ENCODE measurements around the gene TUBB2B.
A peak's percentile ranks its signal among the peaks of the same experiment; 100 is the strongest.

TUBB2B gene

DNA sequence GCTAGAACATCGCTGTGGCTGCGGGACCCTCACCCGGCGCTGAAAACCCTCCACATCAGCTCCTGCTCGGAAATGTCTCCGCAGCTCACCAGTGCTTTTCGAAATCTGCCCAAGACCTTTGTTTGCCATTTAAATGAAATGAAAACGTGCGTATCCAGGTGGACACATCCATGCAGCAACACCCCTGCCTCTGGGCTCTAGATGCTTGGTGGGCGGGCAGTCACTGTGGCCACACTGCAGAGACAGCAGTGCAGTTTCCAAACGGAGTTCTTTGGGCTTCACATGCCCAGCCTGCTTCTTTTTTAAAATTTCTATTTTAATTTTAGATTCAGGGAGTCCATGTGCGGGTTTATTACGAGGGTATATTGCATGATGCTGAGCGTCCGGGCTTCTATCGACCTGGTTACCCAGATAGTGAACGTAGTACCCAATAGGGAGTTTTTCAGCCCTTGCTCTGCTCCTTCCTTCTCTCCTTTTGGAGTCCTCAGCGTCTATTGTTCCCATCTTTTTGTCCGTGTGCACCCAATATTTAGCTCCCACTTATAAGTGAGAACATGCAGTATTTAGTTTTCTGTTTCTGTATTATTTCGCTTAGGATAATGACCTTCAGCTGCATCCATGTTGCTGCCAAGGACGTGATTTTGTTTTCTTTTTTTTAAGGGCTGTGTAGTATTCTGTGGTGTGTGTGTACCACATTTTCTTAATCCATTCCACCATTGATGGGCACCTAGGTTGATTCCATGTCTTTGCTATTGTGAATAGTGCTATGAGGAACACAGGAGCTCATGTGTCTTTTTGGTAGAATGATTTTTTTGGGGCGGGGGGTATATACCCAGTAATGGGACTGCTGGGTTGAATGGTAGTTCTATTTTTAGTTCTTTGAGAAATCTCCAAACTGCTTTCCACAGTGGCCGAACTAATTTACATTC lies 4.8 kb upstream of the TUBB2B start:
- DNase-seq, result no peak

DNA sequence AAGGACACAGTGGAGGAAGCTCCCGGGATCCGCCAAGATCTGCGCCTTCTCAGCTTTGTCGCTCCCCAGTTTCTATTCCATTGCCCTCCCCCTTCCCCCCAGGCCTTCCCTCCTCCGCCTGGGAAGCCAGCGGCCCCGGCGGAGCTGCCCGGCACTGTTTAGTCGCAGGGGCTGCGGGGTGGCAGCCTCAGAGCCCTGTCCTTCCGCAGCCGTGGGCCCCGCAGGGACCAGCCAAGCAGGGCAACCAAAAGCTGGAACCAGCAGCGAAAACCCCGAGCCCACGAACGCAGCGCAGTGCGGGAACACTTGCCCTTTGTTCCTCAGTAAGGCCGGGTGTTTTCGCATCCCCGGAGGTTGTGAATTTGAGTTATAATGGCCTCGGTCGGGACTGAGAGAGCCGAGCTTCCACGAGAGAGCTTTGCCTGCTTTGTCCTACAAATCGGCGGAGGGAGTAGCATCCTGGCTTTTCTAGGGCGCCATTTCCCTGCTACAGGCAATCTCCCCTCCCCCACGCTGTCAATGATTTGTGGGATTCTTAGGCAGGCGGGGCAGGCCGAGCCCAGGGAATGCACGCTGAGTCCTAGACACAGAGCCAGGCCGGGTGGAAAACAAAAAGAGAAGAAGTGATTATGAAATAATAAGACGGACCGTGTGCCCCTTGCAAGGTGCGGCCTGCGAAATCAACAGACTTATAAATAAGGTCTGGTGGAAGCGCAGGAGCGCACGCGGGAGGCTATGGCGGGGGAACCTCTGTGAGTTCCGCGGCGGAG lies 4.0 kb upstream of the TUBB2B start:
- DNase-seq, result peak; percentile 19

DNA sequence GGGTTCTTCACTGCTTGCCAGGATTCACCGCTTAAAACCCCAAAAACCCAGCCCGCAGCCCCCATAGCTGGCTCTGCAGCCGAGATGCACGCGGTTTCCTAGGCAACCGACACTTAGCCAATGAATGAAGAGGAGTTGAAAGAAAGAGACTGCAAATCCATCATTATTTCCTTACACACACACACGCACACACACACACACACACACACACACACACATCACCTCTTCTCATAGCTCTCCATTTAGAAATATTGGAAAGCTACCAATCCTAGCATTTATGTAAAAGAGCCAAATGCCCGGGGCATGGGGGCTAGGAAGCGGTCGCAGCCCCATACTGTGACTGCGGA lies 3.4 kb upstream of the TUBB2B start:
- DNase-seq, result peak; percentile 27

DNA sequence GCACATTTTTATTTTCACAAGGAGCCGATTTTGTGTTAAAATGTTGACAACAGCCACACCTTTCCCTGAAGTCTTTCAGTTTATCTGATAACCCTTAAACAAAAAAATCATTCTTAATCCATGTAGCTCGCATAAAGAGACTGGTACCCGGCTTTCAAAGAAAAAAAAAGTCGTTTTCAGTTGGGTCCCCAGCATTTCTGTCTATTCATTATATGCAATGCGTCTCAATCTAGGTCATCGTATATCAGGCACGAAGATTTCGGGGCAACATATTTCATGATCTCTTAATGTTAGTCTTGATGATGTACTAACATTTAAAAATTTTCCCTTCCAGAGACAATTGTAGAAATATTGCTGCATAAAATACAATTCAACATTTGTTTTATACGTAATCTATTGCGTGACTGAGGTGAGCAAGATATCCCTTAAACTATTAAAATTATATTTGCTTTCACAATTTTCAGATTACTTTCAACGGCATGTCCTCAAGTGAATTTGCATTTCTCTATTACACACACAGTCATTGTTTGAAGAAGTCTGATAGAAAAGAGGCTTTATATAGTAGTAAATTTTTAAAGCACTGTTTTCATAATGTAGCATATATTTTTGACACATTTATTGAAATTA lies 2.9 kb upstream of the TUBB2B start:
- no peak for DNase-seq

DNA sequence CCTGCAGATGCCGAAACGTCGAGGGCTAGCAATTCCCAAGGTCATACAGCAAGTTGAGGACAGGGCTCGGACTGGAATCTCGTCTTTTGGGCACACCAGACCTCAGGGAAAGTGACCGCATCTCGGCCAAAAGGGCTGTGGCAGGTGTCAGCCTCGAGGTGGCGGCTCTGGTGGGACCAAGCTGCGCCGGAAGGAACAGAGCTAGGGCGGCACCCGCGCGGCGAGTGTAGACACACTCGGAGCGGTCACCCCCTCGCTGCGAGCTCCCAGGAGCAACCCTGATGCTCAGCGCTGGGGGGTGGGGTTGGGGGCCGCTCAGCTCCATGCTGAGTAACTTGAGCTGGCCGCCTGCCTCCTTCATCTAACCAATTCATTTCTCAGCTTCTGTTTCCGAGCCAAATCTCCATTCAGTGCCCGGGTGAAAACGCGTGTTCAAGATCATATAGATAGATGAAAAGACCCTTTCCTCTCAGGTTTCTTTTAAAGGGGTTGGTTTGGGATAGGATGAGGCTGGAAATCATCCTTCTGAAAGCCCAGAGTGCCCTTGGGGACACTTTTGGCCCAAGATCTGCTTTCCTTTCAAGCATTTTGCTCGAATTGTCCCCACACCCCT lies 2.2 kb upstream of the TUBB2B start:
- peak; percentile 56 for DNase-seq

DNA sequence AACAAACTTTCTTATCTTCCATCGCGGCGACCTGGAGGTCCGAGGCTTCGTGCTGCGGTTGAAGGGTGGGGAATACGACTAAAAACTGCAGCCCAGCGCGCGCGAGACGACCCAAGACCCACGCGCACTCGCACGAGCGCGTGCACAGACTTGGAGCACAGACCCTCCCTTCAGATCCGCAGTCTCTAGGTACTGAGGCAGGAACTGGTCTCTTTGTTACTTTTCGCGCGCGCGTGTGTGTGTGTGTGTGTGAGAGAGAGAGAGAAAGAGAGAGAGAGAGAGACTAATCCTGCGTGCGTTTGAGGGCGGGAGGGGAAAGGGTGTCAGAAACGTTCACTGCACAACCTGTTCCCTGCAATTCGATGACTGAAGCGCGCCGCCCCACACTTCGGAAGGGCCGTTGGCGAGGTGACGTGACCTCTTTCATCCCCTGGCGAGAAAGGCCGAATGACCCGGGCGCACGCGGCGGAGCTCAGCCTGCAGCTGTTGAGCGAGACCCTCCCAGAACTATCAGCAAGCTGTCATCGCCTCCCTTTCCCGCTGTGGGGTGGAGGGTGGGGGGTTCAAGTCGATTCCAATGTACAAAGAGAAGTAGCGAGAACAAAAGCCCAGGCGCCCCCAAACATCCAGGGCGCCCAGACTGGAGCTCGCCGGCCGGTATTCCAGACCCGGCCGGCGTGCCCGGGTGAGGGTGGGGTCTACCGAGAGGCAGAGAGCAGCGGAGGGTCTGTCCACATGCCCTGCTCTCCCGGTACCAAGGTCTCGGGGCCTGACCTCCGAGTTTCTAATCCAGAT lies 1.5 kb upstream of the TUBB2B start:
- peak; percentile 37 for DNase-seq

DNA sequence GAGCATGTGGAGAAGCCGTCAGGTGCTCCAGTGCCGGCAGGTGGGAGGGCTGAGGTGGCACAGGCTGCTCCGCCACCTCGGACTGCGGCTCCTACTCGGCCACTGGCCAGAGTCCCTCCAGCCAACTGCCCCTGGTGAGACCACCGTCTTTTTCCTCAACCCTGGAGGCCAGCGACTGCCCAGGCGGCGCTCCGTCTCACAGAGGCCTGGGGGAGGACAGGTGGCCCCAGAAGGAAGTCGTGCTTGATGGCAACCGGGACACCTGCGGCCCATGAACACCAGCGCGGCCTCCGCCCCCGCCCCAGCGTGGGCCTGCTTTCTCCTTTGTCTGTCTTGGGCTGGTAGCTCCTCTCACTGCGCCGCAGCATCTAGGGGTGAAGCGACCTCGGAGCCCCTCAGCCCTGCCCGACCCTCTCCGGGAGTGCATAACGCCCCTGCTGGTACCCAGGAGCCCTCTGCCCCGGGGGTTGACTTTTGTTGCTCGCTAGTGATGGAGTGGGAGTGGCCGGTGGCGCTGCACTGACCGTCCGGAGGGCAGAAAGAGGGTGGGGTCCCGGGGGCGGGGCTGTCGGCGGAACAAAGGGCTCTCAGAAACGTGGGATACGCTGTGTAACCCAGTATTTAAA lies 706 bp upstream of the TUBB2B start:
- DNase-seq, result peak; percentile 36

DNA sequence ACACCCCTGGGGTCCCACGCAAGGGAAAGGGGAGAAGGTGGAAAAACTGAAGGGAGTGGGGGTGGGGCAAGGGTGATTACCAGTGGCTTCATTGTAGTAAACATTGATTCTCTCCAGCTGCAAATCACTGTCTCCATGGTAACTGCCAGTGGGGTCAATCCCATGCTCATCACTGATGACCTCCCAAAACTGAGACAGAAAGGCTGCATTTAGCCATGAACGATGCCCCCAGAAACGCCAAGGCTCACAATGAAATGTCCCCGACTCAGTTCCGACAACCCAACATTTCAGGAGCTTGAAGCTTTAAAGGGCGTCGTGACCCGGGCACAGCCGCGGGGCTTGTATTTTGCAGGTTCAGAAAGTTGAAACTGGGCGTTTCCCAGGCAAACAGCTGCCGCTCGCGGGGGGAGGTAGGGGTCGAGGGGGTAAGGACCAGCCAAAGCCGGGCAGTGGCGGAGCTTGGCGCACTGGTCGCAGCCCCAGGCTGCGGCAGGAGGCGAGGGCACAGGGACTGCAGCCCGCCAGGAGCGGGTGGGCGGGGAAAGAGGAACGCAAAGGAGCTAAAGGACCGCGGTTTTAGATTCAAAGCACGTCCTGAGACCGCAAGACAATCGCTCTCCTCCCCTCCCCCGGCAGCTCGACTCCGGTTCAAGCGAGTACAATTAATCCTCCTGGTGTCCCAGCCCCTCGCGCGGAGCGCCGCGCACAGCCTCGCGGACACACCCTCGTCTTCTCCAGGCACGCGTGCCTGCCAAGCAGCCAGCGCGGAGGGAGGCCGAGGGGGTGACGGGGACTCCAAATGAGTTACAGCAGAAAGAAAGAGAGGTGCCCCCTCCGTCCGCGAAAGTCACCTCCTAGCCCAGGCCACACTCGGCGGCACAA lies 731 bp downstream of the TUBB2B start:
- DNase-seq, result peak; percentile 40

DNA sequence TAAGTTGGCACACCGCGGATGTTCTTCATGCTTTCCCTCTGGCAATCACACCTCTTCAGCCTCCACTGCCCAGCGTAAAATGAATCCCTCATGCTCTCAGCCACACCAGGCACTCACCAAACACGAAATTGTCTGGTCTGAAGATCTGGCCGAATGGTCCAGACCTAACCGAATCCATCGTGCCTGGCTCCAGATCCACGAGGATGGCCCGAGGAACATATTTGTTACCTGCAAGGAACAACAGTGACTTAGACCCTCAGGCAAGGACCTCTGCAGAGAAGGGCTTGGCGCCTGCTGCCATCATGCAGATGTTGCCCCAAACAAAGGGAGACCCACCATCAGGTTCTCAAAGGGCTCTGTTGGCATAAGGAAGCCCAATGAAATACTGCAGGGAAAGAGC lies 1.4 kb downstream of the TUBB2B start:
- DNase-seq, result no peak

DNA sequence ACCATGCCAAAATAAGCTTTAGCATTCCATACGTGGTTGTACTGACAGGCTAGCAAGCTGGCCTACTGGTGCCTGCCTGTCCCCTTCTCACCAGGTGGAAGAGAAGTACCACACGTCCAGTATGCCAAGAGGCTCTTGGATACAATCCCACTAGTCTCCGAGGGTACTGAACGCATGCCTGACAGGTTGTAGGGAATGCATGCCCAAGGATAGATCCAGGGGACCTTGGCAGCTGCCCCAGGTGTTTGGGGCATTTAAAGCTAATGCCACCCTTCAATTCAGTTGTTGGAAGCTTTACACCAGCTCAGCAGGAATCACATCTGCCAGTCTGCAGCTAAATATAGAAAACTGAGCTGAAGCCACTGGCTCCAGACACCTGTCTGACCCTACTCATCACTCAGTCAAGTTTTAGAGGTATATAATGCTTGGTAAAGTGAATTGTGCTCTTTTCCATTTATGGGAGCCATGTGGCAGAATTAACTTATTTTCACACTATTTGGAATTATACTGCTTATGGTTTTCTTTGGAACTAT lies 4.9 kb downstream of the TUBB2B start:
- no peak for DNase-seq

DNA sequence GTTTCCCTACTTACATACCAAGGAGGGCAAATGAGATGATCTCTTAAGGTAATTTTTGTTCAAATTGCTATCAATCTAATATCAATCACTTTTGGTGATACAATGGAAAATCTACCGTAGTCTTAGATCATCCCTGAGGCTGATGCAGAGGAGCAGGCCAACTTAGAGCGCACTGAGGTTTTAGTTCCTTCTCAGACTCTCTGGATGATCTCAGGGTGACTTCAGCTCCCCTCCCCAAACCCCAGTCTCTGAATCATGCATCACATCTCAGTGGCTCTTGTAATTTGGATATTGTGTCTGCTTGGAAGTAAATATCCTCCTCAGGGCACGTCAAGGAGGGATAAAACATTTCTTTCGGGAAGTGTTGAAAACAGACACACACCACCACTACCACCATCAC lies 5.9 kb downstream of the TUBB2B start:
- DNase-seq, result no peak

DNA sequence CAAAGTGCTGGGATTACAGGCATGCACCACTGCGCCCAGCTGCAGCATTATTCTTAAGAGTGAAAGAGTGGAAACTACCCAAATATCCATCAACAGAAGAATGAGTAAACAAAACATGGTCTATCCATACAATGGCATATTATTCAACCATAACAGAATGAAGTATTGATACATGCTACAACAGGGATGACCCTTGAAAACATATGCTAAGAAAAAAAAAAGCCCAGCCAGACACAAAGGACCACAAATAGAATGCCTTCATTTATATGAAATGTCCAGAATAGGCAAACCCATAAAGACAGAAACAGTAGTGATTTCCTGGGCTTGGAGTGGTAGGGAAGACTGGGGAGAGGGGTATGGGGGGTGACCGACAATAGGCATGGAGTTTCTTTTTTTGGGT lies 7.1 kb downstream of the TUBB2B start:
- no peak for DNase-seq

DNA sequence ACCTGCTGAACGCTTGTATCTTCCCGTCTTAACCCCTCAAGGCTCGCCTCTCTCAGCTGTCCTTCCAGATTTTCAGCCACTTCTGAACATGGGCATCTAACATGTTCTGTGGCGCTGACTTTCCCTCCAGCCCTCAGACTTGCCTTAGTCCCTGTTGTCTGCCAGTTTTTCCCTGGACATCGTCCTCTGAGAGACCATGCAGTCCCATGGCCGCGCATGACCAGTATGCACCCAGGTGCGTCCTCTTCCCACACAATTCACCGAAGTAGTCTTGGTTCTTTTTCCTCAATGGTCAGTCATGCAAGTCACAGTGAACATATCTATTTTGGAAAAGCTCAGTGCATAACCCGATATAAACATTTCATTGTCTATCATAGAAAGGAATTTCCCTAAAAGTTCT lies 9.2 kb downstream of the TUBB2B start:
- no peak for DNase-seq

DNA sequence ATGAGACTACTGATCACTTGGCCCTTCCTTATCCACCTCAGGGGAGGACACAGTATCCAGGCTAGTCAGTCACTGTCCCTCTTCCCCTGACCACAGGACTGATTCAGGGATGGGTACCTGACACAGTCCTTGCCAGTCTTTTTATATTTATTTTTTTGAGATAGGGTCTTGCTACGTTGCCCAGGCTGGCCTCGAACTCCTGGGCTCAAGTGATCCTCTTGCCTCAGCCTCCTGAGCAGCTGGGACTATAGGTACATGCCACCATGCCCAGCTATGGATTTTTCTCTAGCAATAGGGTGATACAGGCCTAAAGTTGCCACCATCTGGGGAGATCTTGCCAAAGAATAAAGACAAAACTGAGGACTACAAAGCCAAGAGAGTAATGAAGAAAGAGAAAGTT lies 10.2 kb downstream of the TUBB2B start:
- DNase-seq, result no peak

DNA sequence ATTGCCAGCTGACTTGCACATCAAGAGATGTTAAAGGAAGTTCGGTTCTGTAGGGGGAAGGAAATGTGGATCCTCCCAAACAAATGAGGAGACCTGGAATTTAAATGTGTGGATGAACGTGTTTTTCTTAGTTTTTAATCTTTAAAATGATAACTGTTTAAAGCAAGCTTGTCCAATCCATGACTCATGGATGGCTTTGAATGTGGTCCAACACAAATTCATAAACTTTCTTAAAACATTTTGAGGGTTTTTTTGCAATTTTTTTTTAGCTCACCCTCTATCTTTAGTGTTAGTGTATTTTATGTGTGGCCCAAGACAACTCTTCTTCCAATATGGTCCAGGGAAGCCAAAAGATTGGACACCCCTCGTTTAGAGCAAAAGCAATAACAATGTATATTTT lies 12.6 kb downstream of the TUBB2B start:
- no peak for DNase-seq

DNA sequence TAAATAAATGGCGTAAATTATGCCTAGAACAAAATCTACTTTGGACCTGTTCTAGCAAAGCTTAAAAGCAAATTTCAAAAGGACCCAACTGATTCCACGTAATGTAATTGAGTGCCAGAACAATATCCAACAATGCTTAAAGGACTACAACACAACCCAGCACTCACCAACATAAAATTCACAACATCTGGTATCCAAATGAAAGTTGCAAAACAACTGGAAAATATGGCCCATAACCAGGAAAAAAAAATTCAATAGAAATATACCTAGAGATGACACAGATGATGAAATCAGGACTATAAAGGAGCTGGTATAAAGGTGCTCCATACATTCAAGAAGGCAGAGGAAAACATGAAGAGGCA lies 14.1 kb downstream of the TUBB2B start:
- no peak for DNase-seq

DNA sequence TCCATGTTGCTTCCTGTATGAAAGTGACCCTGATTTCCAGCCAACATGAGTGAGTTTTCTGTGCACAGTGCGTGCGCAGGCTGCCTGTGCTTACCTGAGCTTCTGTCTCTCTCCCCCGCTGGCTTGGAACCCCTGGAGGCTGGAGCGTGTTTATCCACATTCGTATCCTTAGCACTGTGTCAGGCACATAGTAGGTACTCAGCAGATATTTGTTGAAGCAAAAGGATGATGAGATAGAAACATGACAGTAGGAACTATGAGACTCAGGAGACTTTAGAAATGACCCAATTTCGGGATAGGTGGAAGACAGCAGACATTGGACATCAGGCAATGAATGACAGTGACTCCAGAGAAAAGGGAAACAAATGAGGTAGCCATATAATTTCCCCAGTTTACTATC lies 15.2 kb downstream of the TUBB2B start:
- DNase-seq, result no peak

DNA sequence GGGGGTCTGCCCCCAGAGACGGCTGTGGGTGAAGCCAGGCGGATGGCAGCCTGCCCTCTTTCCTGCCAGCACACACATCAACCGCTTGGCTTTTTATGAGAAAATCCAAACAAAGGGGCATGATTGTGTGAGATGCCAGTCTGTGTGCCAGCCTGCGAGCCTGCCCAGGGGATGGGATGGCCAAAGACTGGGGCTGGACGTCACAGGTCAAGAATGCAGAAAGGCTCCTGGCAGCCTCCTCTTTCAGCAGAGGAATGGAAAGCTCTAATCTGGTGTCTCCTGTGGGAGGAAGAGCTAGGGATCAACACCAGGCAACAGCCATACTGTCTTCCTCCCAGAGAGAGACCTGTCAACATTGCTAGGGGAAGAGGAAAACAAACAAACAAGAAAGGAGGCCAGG lies 15.8 kb downstream of the TUBB2B start:
- no peak for DNase-seq

DNA sequence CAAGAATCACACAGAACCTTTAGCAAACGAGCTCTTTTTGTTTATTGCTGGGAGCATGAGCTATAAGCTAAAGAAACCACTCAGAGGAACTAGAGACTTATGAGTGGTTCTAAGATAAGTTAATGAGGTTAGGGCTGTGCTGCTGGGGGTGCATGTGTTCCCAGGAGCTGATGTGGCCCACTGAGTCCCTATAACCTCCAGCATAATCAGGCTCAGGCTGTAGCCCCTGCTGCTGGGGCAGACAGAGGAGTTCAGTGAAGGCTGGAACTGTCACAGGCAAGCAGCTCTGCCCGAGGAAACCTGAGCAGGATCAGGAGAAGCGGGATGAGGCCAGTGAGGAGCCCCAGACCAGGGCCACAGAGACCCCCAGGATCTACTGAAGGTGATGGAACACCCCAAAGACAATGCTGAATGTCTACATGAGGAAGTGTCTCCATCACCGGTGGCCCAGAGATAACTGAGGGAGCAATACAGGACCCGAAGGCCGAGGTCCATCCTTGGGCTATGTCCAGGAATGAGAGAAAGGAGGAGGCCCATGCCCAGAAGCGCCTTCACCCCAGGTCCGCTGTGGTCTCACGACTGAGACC lies 17.3 kb downstream of the TUBB2B start:
- no peak for DNase-seq
